Activated CD4-positive, alpha-beta T cell treated with anti-CD3 and anti-CD28 coated beads, Interleukin-2, amount 50 U/mL, for 1 hour (primary cell): Measurements from ENCODE around the gene MLIP.

Experiments used
- DNase-seq: peaks from one replicate; pipeline ENCODE4 v3.0.0-alpha.2; 2020

Gene MLIP

GRCh38 chr6:54098450-54099044 lies 12.7 kb upstream of the MLIP start:
- no peak for DNase-seq

GRCh38 chr6:54099225-54099624 lies 12.0 kb upstream of the MLIP start:
- DNase-seq = no peak

GRCh38 chr6:54100411-54101006 lies 10.7 kb upstream of the MLIP start:
- DNase-seq = no peak

GRCh38 chr6:54102238-54102637 lies 9.0 kb upstream of the MLIP start:
- no peak for DNase-seq

- DNase-seq = no peak
Observed at GRCh38 chr6:54103497-54103896, 7.7 kb upstream of the MLIP start.

GRCh38 chr6:54106727-54107126 lies 4.5 kb upstream of the MLIP start:
- DNase-seq = no peak

- no peak for DNase-seq
Observed at GRCh38 chr6:54107470-54108090, 3.7 kb upstream of the MLIP start.

GRCh38 chr6:54108271-54108670 lies 3.0 kb upstream of the MLIP start:
- DNase-seq = no peak

GRCh38 chr6:54109586-54109985 lies 1.7 kb upstream of the MLIP start:
- DNase-seq = no peak

GRCh38 chr6:54112151-54112650 lies 958 bp downstream of the MLIP start:
- no peak for DNase-seq

- DNase-seq = no peak
Observed at GRCh38 chr6:54114991-54115390, 3.7 kb downstream of the MLIP start.

- no peak for DNase-seq
Observed at GRCh38 chr6:54115966-54116365, 4.7 kb downstream of the MLIP start.

- no peak for DNase-seq
Observed at GRCh38 chr6:54118117-54118516, 6.9 kb downstream of the MLIP start.

GRCh38 chr6:54125493-54125892 lies 14.2 kb downstream of the MLIP start:
- no peak for DNase-seq

- no peak for DNase-seq
Observed at GRCh38 chr6:54130179-54130578, 18.9 kb downstream of the MLIP start.

GRCh38 chr6:54132587-54132986 lies 21.3 kb downstream of the MLIP start:
- no peak for DNase-seq

- DNase-seq = no peak
Observed at GRCh38 chr6:54133186-54133585, 21.9 kb downstream of the MLIP start.

GRCh38 chr6:54134935-54135334 lies 23.7 kb downstream of the MLIP start:
- no peak for DNase-seq

- DNase-seq = no peak
Observed at GRCh38 chr6:54135665-54136369, 24.6 kb downstream of the MLIP start.

- DNase-seq = no peak
Observed at GRCh38 chr6:54138795-54139194, 27.6 kb downstream of the MLIP start.

GRCh38 chr6:54140811-54141210 lies 29.6 kb downstream of the MLIP start:
- DNase-seq = no peak

GRCh38 chr6:54142889-54143519 lies 31.8 kb downstream of the MLIP start:
- no peak for DNase-seq

- DNase-seq = no peak
Observed at GRCh38 chr6:54151861-54152260, 40.6 kb downstream of the MLIP start.
